HepG2 (cell line): Measurements from ENCODE around the gene SFPQ. TPM values are rescaled to one million over a fixed set of nuclear protein-coding genes. Genes with fewer than 3 reads are reported as not detected.

ENCODE experiments used
- BRD4 ChIP-seq: sonication (generic); formaldehyde crosslinking; IDR thresholded peaks from 2 replicates; pipeline ENCODE4 v1.4.0; 2020; ENCODE audit warnings: missing genetic modification reagents
- ESRRA ChIP-seq: sonication (generic); formaldehyde crosslinking; IDR thresholded peaks from 2 replicates; pipeline ENCODE4 v1.5.1; 2020; ENCODE audit warnings: mild to moderate bottlenecking, low read depth, missing genetic modification reagents
- FOXO1 ChIP-seq: sonication (generic); formaldehyde crosslinking; IDR thresholded peaks from 2 replicates; pipeline ENCODE4 v1.4.0; 2020; ENCODE audit warnings: missing genetic modification reagents
- GATA4 ChIP-seq: sonication (generic); IDR thresholded peaks from 2 replicates; pipeline ENCODE4 v1.6.1; 2016; ENCODE audit warnings: antibody characterized with exemption, low read depth, borderline replicate concordance
- GPN1 ChIP-seq: sonication (generic); formaldehyde crosslinking; IDR thresholded peaks from 2 replicates; pipeline ENCODE4 v1.5.1; 2020; ENCODE audit warnings: missing genetic modification reagents, borderline replicate concordance
- MEIS2 ChIP-seq: sonication (generic); formaldehyde crosslinking; IDR thresholded peaks from 2 replicates; pipeline ENCODE4 v1.9.0; 2021; ENCODE audit warnings: mild to moderate bottlenecking, missing genetic modification reagents
- RORA ChIP-seq: sonication (generic); formaldehyde crosslinking; IDR thresholded peaks from 2 replicates; pipeline ENCODE4 v1.5.0; 2020; ENCODE audit warnings: mild to moderate bottlenecking, missing genetic modification reagents, moderate library complexity
- RXRB ChIP-seq: IDR thresholded peaks from 2 replicates; pipeline ENCODE4 v1.6.1; 2016; ENCODE audit warnings: borderline replicate concordance, missing genetic modification reagents, missing compliant biosample characterization
- SOX6 ChIP-seq, 2 experiments: fragments of 450-650 bp in 1 of 2; sonication (generic) in 1 of 2; formaldehyde crosslinking in 1 of 2; IDR thresholded peaks; 2 replicates each; pipeline versions ENCODE4 v1.4.0 to v1.6.1; 2017 to 2020; ENCODE audit warnings: antibody characterized with exemption in 1 of 2, mild to moderate bottlenecking in 1 of 2, missing genetic modification reagents in 1 of 2
- SPEN ChIP-seq: sonication (generic); formaldehyde crosslinking; IDR thresholded peaks from 2 replicates; pipeline ENCODE4 v1.5.1; 2020; ENCODE audit warnings: low read depth, mild to moderate bottlenecking, missing genetic modification reagents
- ZBTB38 ChIP-seq: sonication (generic); formaldehyde crosslinking; IDR thresholded peaks from 2 replicates; pipeline ENCODE4 v1.5.1; 2020; ENCODE audit warnings: mild to moderate bottlenecking, missing genetic modification reagents
- ZFP62 ChIP-seq: sonication (generic); formaldehyde crosslinking; IDR thresholded peaks from 2 replicates; pipeline ENCODE4 v1.4.0; 2020; ENCODE audit warnings: missing genetic modification reagents
- ZKSCAN1 ChIP-seq: fragments of 150-350 bp; IDR thresholded peaks from 2 replicates; pipeline ENCODE4 v1.6.1; 2014; ENCODE audit warnings: low read length
- ZNF354B ChIP-seq: sonication (generic); formaldehyde crosslinking; IDR thresholded peaks from 2 replicates; pipeline ENCODE4 v1.8.0; 2022; ENCODE audit warnings: mild to moderate bottlenecking, missing genetic modification reagents
- ZNF430 ChIP-seq: sonication (generic); formaldehyde crosslinking; IDR thresholded peaks from 2 replicates; pipeline ENCODE4 v1.9.0; 2021; ENCODE audit warnings: mild to moderate bottlenecking, missing genetic modification reagents
- ZNF552 ChIP-seq: sonication (generic); formaldehyde crosslinking; IDR thresholded peaks from 2 replicates; pipeline ENCODE4 v1.9.0; 2022; ENCODE audit warnings: missing genetic modification reagents, mild to moderate bottlenecking, borderline replicate concordance
- ZNF678 ChIP-seq: sonication (generic); formaldehyde crosslinking; IDR thresholded peaks from 2 replicates; pipeline ENCODE4 v1.4.0; 2020; ENCODE audit warnings: mild to moderate bottlenecking, missing genetic modification reagents
- ZSCAN12 ChIP-seq: sonication (generic); formaldehyde crosslinking; IDR thresholded peaks from 2 replicates; pipeline ENCODE4 v1.9.0; 2021; ENCODE audit warnings: mild to moderate bottlenecking, missing genetic modification reagents
- polyA plus RNA-seq, 8 experiments: library from polyadenylated mRNA; depleted of rRNA in 3 of 8; stranded (reverse) in 7 of 8; unstranded in 1 of 8; fragments of >200 nt; fragmentation: Illumina TruSeq in 4 of 8; extraction: Trizol in 4 of 8; gene quantifications; 2 replicates each; pipeline versions ENCODE4 v1.2.1 to v1.2.3, GENCODE V29; 2011 to 2016; ENCODE audit warnings: low read depth in 4 of 8, missing spikeins in 1 of 8, mixed read lengths in 1 of 8; ENCODE audit not compliant: insufficient read depth in 1 of 8
- total RNA-seq, 5 experiments: library from RNA; depleted of rRNA; stranded (reverse); fragments of >200 nt; fragmentation: Illumina TruSeq; extraction: Trizol; gene quantifications; 2 replicates each; pipeline ENCODE4 v1.2.3, GENCODE V29; 2016; ENCODE audit warnings: low read depth in 1 of 5
- TF ChIP-seq, protein P1 (sequence below): sonication (generic); formaldehyde crosslinking; conservative IDR thresholded peaks from 2 replicates; pipeline ENCODE4 v1.8.0; 2022; ENCODE audit warnings: mild to moderate bottlenecking, moderate library complexity, missing genetic modification reagents
- TF ChIP-seq, protein P2 (sequence below): sonication (generic); formaldehyde crosslinking; conservative IDR thresholded peaks from 2 replicates; pipeline ENCODE4 v1.4.0; 2020; ENCODE audit warnings: missing genetic modification reagents
- TF ChIP-seq, protein P3 (sequence below): sonication (generic); formaldehyde crosslinking; IDR thresholded peaks from 2 replicates; pipeline ENCODE4 v1.9.0; 2021; ENCODE audit warnings: missing genetic modification reagents, mild to moderate bottlenecking, borderline replicate concordance
- TF ChIP-seq, protein P4 (sequence below): sonication (generic); formaldehyde crosslinking; IDR thresholded peaks from 2 replicates; pipeline ENCODE4 v1.4.0; 2020; ENCODE audit warnings: mild to moderate bottlenecking, missing genetic modification reagents
- TF ChIP-seq, protein P5 (sequence below): sonication (generic); formaldehyde crosslinking; IDR thresholded peaks from 2 replicates; pipeline ENCODE4 v1.4.0; 2020; ENCODE audit warnings: mild to moderate bottlenecking, low read depth, missing genetic modification reagents

SFPQ gene
- total and polyA plus RNA-seq, 2 of the 13 experiments (the other 11 are each of a cell fraction or from before 2014, with no cell fraction given) = 101 to 292 TPM

DNA sequence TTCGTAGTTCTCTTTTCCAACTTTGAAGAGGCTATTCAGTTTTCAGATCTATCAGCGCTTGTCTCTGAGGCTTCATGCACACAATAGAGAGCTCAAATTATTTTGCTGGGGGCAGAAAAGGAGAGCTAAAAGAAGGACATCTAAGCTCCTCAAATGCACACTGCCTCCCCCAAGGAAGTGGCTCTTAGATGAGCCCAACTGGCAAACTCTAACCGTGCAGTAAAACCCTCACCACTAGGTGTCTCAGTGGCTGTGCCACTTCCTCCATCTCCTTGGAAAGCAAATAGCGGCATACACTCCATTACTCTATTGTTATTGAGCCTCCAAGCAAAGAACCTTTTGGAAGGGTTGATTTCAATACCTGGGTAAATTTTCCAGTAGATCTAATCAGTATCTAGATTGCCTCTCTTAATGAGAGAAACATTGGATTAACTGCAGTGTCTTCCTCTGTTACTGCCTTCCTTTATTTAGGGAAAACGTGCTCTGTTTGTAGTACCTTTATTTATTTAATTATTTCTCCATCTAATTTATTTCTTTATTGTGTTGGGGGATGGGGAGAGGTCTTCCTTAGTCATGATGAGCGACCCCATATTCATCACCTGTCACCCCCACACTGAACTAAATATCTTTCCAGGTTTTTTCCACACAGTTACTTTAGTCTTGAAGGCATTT, 9.2 kb upstream of the SFPQ start (continued):
- TF ChIP-seq, protein P1, sequence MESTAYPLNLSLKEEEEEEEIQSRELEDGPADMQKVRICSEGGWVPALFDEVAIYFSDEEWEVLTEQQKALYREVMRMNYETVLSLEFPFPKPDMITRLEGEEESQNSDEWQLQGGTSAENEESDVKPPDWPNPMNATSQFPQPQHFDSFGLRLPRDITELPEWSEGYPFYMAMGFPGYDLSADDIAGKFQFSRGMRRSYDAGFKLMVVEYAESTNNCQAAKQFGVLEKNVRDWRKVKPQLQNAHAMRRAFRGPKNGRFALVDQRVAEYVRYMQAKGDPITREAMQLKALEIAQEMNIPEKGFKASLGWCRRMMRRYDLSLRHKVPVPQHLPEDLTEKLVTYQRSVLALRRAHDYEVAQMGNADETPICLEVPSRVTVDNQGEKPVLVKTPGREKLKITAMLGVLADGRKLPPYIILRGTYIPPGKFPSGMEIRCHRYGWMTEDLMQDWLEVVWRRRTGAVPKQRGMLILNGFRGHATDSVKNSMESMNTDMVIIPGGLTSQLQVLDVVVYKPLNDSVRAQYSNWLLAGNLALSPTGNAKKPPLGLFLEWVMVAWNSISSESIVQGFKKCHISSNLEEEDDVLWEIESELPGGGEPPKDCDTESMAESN (CRISPR knock-in tag) = no peak
- no peak for TF ChIP-seq ZFP62
- TF ChIP-seq GATA4 = no peak
- TF ChIP-seq, protein P2, sequence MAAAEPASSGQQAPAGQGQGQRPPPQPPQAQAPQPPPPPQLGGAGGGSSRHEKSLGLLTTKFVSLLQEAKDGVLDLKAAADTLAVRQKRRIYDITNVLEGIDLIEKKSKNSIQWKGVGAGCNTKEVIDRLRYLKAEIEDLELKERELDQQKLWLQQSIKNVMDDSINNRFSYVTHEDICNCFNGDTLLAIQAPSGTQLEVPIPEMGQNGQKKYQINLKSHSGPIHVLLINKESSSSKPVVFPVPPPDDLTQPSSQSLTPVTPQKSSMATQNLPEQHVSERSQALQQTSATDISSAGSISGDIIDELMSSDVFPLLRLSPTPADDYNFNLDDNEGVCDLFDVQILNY (CRISPR knock-in tag) = no peak
- no peak for TF ChIP-seq GPN1
- no peak for TF ChIP-seq ZBTB38 (CRISPR knock-in tag)
- no peak for TF ChIP-seq ZNF552 (CRISPR knock-in tag)
- no peak for TF ChIP-seq MEIS2 (CRISPR knock-in tag)
- TF ChIP-seq, protein P3, sequence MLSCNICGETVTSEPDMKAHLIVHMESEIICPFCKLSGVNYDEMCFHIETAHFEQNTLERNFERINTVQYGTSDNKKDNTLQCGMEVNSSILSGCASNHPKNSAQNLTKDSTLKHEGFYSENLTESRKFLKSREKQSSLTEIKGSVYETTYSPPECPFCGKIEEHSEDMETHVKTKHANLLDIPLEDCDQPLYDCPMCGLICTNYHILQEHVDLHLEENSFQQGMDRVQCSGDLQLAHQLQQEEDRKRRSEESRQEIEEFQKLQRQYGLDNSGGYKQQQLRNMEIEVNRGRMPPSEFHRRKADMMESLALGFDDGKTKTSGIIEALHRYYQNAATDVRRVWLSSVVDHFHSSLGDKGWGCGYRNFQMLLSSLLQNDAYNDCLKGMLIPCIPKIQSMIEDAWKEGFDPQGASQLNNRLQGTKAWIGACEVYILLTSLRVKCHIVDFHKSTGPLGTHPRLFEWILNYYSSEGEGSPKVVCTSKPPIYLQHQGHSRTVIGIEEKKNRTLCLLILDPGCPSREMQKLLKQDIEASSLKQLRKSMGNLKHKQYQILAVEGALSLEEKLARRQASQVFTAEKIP = no peak
- TF ChIP-seq ZKSCAN1 = no peak
- no peak for TF ChIP-seq ZNF354B (CRISPR knock-in tag)
- TF ChIP-seq FOXO1 (CRISPR knock-in tag) = no peak
- no peak for TF ChIP-seq RORA (CRISPR knock-in tag)
- TF ChIP-seq ZNF678 (CRISPR knock-in tag) = no peak
- 0 out of 2 replicates have a peak, but pooled peaks have one; percentile 29 for TF ChIP-seq RXRB (CRISPR knock-in tag)
- no peak for TF ChIP-seq ZNF430
- TF ChIP-seq SOX6 (IDR thresholded peaks at IDR 0.05) = no peak
- TF ChIP-seq SOX6 (CRISPR knock-in tag; IDR thresholded peaks at IDR 0.05) = peak; percentile 36; the same call in 1 of the 2 replicates
- TF ChIP-seq ZSCAN12 = no peak
- no peak for TF ChIP-seq BRD4
- TF ChIP-seq SPEN (CRISPR knock-in tag) = no peak
- TF ChIP-seq, protein P4, sequence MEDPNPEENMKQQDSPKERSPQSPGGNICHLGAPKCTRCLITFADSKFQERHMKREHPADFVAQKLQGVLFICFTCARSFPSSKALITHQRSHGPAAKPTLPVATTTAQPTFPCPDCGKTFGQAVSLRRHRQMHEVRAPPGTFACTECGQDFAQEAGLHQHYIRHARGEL = no peak
- TF ChIP-seq ESRRA (CRISPR knock-in tag) = no peak
- TF ChIP-seq, protein P5, sequence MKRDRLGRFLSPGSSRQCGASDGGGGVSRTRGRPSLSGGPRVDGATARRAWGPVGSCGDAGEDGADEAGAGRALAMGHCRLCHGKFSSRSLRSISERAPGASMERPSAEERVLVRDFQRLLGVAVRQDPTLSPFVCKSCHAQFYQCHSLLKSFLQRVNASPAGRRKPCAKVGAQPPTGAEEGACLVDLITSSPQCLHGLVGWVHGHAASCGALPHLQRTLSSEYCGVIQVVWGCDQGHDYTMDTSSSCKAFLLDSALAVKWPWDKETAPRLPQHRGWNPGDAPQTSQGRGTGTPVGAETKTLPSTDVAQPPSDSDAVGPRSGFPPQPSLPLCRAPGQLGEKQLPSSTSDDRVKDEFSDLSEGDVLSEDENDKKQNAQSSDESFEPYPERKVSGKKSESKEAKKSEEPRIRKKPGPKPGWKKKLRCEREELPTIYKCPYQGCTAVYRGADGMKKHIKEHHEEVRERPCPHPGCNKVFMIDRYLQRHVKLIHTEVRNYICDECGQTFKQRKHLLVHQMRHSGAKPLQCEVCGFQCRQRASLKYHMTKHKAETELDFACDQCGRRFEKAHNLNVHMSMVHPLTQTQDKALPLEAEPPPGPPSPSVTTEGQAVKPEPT = no peak
